ENCODE data around the gene NFYB.
"Not testable (repeated sequence)": the region's sequence is repeated elsewhere in the genome, so short reads cannot be mapped to it uniquely, and the experiment has no call there.

The NFYB gene

DNA sequence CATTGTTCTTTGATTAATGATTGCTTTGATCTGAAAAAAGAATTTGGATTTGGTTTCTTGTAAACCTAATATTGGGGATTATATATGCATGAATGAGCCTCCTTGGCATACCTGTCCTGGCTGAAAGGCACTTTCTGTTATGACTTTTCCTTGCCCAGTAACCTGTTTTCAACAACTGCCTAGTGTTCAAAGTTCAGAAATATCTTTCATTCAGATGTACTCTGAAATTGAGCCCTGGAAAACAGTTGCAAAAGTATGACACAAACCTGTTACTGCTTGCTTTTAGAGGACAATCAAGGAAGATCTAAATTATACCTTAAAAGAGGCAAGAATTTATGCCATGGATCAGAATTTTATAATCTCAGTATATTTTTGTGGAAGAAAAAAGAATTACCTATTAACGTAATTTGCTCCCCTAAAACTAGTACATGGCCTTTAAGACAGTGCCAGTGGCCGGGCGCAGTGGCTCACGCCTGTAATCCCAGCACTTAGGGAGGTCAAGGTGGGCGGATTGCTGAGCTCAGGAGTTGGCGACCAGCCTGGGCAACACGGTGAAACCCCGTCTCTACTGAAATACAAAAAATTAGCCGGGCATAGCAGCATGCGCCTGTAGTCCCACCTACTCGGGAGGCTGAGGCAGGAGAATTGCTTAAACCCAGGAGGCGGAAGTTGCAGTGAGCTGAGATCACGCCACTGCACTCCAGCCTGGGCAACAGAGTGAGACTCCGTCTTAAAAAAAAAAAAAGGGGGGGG lies 23.0 kb downstream of the NFYB start:
- DNase-seq = not testable (repeated sequence)

- no peak for DNase-seq
Measured at GRCh38 chr12:104109446-104110271, 28.4 kb downstream of the NFYB start.

DNA sequence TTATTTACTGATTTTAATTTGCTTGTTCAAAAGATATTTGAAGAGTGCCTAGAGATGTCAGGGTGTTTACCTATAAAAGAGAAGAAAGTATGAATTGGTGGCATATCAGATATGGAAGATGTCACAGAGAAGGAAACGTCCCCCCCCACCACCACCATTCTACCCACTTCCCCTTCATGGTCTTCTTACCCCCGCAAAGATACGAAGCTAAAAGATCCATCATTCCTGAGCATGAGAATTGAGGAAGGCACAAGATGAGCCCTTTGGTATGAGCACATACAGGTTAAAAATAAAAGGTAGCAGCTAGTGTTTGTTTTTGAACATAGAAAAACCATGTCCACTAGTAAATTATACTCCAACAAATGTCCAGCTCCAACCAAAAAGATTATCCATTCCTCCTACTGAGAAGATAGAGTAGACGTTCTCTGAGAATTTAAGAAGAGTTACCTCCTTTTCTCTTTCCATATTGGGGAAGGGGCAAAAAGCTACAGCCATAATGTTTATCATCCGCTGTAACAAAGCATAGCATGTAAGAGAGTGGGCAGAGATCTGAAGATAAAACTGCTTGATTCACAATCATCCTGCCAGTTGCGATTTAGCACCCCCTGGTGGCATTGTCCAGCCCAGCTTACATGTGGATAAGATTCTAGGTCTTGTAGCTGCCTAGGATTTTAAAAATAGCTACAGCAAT lies 29.1 kb downstream of the NFYB start:
- DNase-seq = peak; percentile 79

DNA sequence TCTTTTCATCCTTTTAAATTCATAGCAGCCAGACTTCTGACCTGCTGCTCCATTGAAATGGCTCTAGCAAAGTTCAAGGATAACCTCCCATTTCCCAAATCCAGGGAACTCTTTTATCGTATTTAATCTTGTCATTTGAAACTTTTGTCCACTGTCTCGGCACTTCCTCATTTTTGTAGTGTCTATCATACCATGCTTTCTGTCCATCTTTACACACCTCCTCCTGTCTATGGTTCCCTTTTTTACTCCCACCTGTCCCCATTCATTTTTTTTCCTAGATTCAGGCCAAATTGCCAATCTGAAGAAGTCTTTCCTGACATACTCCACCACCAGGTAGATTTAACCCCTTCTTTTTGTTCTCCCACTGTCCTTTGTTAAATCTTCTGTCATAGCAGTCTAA lies 31.0 kb downstream of the NFYB start:
- no peak for DNase-seq

DNA sequence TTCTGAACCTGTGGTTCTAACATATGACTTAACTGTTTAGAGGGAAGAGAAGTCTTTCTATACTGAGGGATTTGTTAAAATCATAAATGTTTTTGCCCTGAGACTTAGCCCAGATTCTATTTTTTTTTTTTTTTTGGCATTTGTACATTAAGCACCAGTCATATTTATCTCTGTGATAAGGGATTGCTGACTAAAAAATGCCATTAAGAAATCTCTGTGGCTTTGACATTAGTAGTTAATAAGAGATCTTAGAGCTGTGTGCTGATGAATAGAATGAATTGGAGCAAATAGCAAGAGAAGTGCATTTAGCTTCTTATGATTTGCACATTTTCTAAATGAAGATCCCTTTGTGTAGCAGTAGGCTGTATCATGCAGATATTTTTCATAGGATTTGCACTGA lies 32.5 kb downstream of the NFYB start:
- DNase-seq = no peak

DNA sequence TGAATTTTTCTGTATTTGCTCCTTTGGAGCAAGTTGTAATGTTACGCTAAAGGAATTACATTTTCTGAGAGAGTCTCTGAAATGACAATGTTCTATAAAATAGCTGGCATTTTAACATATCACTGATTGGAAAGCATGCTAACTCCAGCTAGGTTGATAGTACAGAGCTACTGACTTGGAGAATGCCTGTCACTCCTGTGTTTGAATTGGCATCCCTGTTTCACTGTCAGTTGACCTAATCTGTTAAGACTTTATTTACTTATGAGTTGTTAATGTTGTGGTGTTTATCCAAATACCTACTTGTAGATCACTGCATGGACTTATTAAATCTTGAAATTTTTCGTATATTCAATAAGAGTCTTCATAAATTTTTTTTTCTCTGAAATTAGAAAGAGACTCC lies 40.1 kb downstream of the NFYB start:
- DNase-seq = no peak

DNA sequence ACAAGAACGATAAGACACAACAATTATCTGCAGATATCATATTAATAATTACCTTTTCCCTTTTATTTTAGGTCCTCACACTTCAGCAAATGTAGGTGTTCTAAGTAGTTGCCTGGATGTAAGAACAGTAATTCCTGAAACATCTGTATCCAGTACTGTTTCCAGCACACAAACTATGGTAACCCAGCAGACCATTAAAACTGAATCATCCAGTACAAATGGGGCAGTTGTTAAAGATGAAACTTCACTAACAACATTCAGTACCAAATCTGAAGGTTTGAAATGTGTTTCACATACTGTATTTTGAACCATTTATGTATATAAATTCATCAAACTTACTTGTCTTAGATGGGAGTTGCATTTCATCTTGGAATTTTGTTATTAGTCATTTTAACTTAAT lies 42.7 kb downstream of the NFYB start:
- DNase-seq = no peak

DNA sequence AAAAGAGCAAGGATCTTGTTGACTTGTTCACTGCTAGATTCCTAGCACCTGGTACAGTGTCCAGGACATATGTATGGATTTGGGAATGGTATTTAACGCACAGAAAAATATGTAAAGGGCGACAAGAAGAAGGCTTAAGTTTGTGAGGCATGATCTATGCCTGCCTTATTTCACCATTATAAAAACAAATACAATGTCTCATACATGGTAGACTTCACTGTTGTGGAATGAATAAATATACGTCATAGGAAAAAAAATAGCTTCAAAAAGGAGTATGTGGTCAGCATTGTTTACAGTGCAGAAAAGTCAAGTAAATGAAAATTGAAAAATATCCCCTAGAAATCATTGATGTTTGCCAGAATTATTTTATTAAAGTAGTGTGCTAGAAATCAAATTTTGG lies 43.7 kb downstream of the NFYB start:
- no peak for DNase-seq

DNA sequence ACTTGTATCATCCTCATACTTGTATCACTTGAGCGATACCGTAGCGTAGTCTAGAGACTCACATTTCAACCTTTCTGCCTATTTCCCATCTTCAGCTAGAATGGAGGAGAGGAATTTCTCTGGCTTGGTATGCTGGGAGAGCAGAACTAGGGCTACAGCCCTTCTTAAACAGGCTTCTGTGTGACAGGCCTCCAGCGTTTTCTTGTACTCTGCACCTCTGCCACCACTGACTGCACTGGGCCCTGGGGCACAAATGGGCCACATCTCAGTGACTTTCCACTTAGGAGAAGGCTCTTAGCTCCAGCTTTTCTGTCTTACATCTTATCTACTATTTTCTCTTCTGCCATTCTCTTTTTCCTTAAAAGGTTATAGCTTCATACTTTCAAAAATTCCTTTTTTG lies 46.9 kb downstream of the NFYB start:
- no peak for DNase-seq

DNA sequence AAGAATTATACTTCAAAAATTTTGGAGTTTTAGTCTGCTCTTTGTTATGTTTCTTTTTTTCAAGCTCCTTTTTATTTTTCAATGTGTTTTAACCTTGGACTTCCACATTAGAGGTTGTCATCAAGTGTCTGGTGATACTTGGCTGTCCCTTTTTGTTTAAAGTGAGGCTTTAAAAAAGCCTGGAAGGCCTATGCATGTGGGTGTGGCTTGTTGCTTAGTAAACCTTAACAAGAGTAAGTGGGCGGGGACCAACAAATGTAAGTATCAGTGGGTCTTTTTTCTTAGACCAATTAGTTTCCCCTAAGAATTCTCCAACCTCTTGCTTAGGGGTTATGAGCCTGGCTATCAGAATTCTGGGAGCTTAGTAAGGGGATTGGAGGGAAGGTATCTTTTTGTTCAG lies 47.3 kb downstream of the NFYB start:
- no peak for DNase-seq

DNA sequence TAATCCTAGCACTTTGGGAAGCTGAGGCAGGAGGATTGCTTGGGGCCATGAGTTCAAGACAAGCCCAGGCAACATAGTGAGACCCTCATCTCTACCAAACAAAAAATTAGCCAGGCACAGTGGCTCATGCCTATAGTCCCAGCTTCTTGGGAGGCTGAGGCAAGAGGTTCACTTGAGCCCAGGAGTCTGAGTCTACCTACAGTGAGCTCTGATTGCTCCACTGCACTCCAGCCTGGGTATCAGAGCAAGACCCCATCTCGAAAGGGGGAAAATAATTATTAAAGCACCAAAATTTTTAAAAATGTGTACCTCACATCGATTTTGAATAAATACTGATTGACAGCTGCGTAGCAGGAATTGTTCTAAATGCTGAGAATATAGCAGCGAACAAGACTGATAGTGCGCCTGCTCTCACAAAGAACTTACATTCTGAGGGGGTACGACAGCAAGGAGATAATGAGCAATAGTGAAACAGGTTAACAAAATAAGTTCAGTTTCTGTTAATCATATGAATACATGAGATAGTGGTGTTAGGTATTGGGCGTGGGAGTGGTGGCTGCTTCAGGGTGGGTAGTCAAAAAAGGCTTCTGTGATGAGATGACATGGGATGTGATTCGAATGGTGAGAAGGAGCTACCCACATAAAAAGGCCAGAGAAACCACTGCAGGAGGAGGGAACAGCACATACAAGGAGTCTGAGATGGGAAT lies 54.1 kb downstream of the NFYB start:
- DNase-seq = no peak

GRCh38 chr12:104080764-104081163 lies 57.2 kb downstream of the NFYB start:
- DNase-seq = no peak

- DNase-seq = no peak
Measured at GRCh38 chr12:104079024-104079423, 59.0 kb downstream of the NFYB start.

DNA sequence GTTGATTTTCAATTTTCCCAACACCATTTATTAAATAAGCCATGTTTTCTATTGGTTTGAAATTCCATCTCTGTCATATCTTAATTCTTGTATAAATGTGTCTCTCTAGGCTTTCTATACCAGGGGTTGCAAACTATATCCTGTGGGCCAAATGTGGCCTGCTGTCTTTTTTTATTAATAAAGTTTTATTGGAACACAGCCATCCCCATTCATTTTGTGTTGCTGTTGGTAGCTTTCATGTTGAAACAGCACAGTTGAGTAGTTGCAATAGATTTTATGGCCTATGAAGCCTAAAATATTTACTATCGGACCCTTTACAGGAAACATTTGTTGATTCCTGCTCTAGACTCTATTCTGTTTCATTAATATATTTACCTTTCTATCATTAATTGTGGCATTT lies 64.3 kb downstream of the NFYB start:
- no peak for DNase-seq

DNA sequence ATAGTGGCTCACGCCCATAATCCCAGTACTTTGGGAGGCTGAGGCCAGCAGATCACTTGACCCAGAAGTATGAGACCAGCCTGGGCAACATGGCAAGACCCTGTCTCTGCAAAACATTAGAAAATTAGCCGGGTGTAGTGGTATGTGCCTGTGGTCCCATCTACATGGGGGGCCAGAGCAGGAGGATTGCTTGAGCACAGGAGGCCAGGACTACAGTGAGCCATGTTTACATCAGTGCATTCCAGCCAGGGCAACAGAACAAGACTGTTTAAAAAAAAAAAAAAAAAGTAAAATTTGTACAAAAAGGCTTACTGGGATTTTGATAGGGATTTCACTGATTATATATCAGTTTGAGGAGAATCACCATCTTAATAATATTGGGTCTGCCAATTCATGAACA lies 65.9 kb downstream of the NFYB start:
- DNase-seq = no peak
